Stimulated activated naive CD8-positive, alpha-beta T cell treated with anti-CD3 and anti-CD28 coated beads, Interleukin-15, Interleukin-2, amounts not matched to agents 100 ng/mL and 50 ng/mL, for 24 hours (primary cell): ENCODE data around the gene SPSB3.
"Not testable (repeated sequence)": the region's sequence is repeated elsewhere in the genome, so short reads cannot be mapped to it uniquely, and the experiment has no call there.

ENCODE experiments used
- H3K27ac Mint-ChIP-seq: one replicate; pipeline ENCODE4 v1.8.0; 2021; ENCODE audit warnings: mild to moderate bottlenecking, mixed read lengths
- H3K27me3 Mint-ChIP-seq: one replicate; pipeline ENCODE4 v1.8.0; 2021; ENCODE audit warnings: mixed read lengths
- H3K36me3 Mint-ChIP-seq: one replicate; pipeline ENCODE4 v1.8.0; 2021; ENCODE audit warnings: low read depth, mixed read lengths
- H3K4me1 Mint-ChIP-seq: one replicate; pipeline ENCODE4 v1.8.0; 2021; ENCODE audit warnings: low read depth, mixed read lengths
- H3K4me3 Mint-ChIP-seq: one replicate; pipeline ENCODE4 v1.8.0; 2021; ENCODE audit warnings: mild to moderate bottlenecking, mixed read lengths
- H3K9me3 Mint-ChIP-seq: one replicate; pipeline ENCODE4 v1.8.0; 2021; ENCODE audit warnings: mixed read lengths

The SPSB3 gene

DNA sequence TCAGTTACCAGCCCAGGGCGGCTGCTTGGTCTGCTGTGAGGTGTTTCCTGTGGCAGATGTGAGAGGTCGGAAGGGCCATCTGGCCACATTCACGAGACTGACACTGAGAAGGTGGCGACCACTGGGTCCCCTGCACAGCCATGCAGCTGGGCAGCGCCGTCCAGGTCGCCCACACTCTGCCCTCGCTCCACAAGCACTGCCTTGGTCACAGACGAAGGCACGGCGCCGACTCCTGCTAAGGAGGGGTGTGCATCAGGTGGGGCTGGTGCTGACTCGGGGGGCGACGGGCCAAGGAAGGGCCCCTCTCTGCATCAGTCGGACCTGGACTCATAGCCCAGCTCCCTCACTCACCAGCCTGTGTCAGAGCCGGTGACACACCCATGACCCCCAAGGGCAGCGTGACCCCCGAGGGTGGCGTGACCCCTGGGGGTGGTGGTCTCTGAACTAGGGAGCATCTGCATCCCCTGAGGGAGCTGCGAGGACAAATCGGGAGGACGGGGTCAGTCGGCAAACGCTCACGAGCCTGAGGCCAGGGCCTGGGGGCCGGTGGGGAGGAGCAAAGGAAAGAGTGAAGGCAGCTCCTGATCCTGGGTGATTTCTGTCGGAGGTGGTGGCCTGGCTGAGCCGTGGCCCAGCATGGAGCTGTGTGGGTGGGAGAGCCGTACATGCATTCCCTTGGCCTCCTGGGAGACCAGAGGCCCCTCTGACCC lies 41.4 kb downstream of the SPSB3 start:
- Mint-ChIP-seq H3K4me1 (no peaks in the 10 kb centered on the region), H3K36me3 (peaks cover 6% of the 10 kb centered on the region), H3K4me3 (no peak overlapping the region), H3K27ac (no peak overlapping the region), H3K27me3 (no peaks in the 10 kb centered on the region), H3K9me3 (no peaks in the 10 kb centered on the region)

DNA sequence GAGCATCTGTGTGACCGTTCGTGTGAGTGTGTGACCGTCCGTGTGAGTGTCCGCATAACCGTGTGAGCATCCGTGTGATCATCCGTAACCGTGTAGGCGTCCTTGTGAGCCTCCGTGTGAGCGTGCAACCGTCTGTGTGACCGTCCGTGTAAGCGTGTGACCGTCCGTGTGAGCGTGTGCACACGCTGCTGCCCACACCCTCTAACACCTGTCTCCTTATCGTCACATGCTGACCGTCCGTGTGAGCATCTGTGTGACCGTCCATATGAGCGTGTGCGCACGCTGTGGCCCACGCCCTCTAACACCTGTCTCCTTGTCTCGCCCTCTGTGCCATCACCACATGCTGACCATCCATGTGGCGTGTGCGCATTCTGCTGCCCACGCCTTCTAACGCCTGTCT lies 42.1 kb downstream of the SPSB3 start:
- H3K27me3 Mint-ChIP-seq, result no peaks in the 10 kb centered on the region
- H3K9me3 Mint-ChIP-seq, result no peaks in the 10 kb centered on the region
- no peaks in the 10 kb centered on the region for H3K4me1 Mint-ChIP-seq
- H3K36me3 Mint-ChIP-seq, result peaks cover 5% of the 10 kb centered on the region
- no peak overlapping the region for H3K27ac Mint-ChIP-seq
- H3K4me3 Mint-ChIP-seq, result no peak overlapping the region

GRCh38 chr16:1734816-1735215 lies 47.6 kb downstream of the SPSB3 start:
- Mint-ChIP-seq H3K27me3 (no peaks in the 10 kb centered on the region), H3K4me3 (no peak overlapping the region), H3K27ac (no peak overlapping the region), H3K9me3 (no peaks in the 10 kb centered on the region), H3K4me1 (no peaks in the 10 kb centered on the region), H3K36me3 (no peaks in the 10 kb centered on the region)

DNA sequence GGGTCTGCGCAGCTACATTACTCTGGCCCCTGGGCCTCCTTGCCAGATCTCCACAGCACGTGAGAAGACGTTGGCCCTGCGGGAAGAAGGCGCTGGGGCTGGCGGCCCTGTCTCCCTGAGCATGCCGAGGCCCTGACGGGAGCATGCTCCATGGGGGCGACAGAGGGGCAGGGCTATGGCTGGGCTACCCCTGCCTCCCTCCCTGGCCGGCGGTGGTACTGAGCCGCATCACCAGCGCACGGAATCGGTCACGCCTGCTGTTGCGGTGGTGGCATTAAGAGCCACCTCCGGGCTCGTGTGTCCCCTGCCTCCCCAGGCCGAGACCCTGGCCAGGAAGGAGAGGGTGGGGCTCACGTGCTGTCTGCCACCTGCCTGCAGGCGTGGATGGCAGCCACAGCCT lies 48.2 kb downstream of the SPSB3 start:
- Mint-ChIP-seq H3K9me3 (no peaks in the 10 kb centered on the region), H3K27ac (no peak overlapping the region)

GRCh38 chr16:1732551-1732987 lies 49.8 kb downstream of the SPSB3 start:
- not testable (repeated sequence) for H3K4me1 Mint-ChIP-seq, H3K9me3 Mint-ChIP-seq, H3K36me3 Mint-ChIP-seq, H3K27me3 Mint-ChIP-seq, H3K27ac Mint-ChIP-seq, H3K4me3 Mint-ChIP-seq

More for the DNA sequence above, 48.2 kb downstream of the SPSB3 start:
- Mint-ChIP-seq H3K27me3 (no peaks in the 10 kb centered on the region), H3K4me1 (no peaks in the 10 kb centered on the region), H3K4me3 (no peak overlapping the region), H3K36me3 (peaks cover under 1% of the 10 kb centered on the region)

DNA sequence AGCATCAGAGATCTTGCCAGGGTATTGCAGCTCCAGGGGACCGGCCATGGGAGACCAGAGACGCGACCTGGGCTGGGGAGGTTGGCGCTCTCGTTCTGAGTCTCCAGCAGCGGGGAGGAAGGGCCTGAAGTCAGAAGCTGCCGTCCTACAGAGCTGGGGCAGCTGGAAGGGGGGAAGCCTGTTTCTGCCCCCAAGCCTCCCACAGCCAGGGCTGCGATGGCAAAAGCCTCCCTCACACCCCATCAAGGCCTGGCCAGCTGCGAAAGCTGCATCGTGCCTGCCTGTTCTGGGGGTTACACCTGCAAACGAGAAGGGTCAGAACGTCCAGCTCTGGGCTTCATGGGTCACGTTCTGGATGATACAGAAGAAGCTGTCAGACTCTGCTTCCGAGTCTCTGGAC lies 50.3 kb downstream of the SPSB3 start:
- H3K9me3 Mint-ChIP-seq, result no peaks in the 10 kb centered on the region
- H3K27me3 Mint-ChIP-seq, result no peaks in the 10 kb centered on the region
- H3K4me1 Mint-ChIP-seq, result no peaks in the 10 kb centered on the region
- no peak overlapping the region for H3K27ac Mint-ChIP-seq
- H3K36me3 Mint-ChIP-seq, result peaks cover 11% of the 10 kb centered on the region
- no peak overlapping the region for H3K4me3 Mint-ChIP-seq

GRCh38 chr16:1731603-1732002 lies 50.8 kb downstream of the SPSB3 start:
- Mint-ChIP-seq H3K4me3 (no peak overlapping the region), H3K4me1 (no peaks in the 10 kb centered on the region), H3K9me3 (no peaks in the 10 kb centered on the region), H3K36me3 (peaks cover 16% of the 10 kb centered on the region), H3K27me3 (no peaks in the 10 kb centered on the region), H3K27ac (no peak overlapping the region)

DNA sequence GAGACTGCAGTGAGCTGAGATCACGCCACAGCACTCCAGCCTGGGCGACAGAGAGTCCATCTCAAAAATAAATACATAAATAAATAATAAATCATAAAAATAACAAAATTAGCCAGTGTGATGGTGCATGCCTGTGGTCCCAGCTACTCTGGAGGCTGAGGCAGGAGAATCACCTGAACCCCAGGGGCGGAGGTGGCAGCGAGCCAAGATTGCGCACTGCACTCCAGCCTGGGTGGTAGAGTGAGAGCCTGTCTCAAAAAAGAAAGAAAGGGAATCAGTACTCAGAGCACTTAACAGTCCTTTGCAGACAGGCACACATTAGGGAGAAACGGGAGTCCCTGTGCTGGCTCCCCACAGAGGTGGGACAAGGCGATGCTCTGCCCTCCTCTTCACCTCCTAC lies 51.3 kb downstream of the SPSB3 start:
- Mint-ChIP-seq H3K4me3 (no peak overlapping the region), H3K27ac (no peak overlapping the region), H3K4me1 (no peaks in the 10 kb centered on the region), H3K9me3 (no peaks in the 10 kb centered on the region), H3K36me3 (peaks cover 18% of the 10 kb centered on the region), H3K27me3 (no peaks in the 10 kb centered on the region)

DNA sequence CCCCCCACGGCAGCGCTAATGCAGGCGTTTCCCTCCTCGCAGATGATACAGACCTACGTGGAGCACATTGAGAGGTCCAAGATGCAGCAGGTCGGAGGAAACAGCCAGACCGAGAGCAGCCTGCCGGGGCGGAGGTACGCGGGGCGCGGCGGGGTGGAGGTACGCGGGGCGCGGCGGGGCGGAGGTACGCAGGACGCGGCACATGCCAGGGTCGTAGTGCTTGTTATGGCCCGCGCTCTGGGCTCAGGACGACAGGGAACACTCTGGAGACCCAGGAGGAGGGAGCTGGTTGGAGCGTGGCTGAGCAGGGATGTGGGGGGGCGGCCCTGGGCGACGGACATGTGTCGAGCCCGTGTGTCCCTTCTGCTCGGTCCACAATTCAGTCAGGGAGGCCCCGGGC lies 52.9 kb downstream of the SPSB3 start:
- no peak overlapping the region for H3K4me3 Mint-ChIP-seq
- no peaks in the 10 kb centered on the region for H3K4me1 Mint-ChIP-seq
- no peaks in the 10 kb centered on the region for H3K27me3 Mint-ChIP-seq
- peaks cover 24% of the 10 kb centered on the region for H3K36me3 Mint-ChIP-seq
- H3K27ac Mint-ChIP-seq, result no peak overlapping the region
- no peaks in the 10 kb centered on the region for H3K9me3 Mint-ChIP-seq

DNA sequence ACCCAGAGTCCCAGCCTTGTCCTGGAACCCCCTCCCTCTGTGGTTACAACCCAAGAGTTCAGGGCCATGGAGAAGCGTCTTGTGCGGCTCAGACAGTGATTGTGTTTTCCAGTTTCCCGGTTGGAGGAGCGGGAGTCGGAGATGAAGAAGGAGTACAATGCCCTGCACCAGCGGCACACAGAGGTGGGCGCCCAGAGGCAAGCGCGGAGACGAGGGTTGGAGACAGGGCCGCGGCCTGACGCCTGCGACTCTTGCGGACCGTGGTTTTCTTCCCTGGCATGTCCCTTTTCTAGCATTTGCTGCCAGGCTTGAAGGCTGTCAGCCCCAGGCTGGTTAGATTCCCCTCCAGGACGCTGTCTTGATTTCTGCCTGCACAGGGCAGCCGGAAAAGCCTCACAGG lies 53.3 kb downstream of the SPSB3 start:
- H3K36me3 Mint-ChIP-seq, result peaks cover 24% of the 10 kb centered on the region
- no peak overlapping the region for H3K27ac Mint-ChIP-seq
- no peak overlapping the region for H3K4me3 Mint-ChIP-seq
- H3K4me1 Mint-ChIP-seq, result no peaks in the 10 kb centered on the region
- H3K9me3 Mint-ChIP-seq, result no peaks in the 10 kb centered on the region
- H3K27me3 Mint-ChIP-seq, result no peaks in the 10 kb centered on the region

- Mint-ChIP-seq H3K4me3 (no peak overlapping the region), H3K4me1 (peaks cover 9% of the 10 kb centered on the region), H3K9me3 (no peaks in the 10 kb centered on the region), H3K36me3 (peaks cover 24% of the 10 kb centered on the region), H3K27me3 (no peaks in the 10 kb centered on the region), H3K27ac (no peak overlapping the region)
Observed at GRCh38 chr16:1727651-1728624, 54.4 kb downstream of the SPSB3 start.
